HG03095 (cell line): ENCODE data around the gene CYP46A1.
A peak's percentile ranks its signal among the peaks of the same experiment; 100 is the strongest.

Experiments used
- ATAC-seq: cut with Tn5 transposase; IDR thresholded peaks from one replicate; pipeline ENCODE4 v1.9.1; 2021; ENCODE audit warnings: moderate library complexity; ENCODE audit not compliant: unreplicated experiment

The CYP46A1 gene

DNA sequence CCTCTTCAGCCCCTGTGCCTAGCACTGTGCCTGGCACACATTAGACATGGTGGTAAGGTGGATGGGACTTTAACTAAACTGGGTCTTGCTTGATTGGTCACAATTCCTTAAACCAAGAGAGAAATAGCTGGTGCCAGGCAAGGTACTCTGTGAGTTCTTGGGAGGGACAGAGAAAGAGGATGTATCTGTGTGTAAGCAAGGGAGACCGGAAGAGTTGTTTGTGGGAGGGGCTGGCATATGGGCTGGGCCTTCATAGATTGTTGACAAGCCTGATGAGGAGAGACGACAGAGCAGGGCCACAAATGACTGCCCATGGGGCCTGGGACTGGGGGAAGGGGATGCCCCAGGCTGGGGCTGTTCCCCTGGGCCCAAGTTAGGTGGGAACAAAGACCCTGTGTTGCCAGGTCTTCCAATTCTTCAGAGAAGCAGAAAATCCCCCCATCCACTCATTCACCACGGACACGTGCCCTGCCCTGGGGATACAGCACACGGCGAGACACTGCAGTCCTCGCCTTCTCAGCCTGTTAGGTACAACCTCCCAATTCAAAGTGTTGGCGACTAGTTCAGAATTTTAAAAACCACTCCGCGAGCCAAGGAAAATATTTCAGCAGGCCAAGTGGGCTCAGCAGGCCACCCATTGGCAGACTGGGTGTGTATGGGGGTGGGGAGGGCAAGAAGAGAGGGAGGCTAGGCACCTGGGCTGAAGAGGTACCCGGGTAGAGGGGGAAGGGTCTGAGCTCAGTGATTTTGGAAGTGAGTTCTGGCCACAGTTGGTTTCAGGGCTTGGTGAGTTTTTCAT lies 11.4 kb upstream of the CYP46A1 start:
- ATAC-seq, result no peak

DNA sequence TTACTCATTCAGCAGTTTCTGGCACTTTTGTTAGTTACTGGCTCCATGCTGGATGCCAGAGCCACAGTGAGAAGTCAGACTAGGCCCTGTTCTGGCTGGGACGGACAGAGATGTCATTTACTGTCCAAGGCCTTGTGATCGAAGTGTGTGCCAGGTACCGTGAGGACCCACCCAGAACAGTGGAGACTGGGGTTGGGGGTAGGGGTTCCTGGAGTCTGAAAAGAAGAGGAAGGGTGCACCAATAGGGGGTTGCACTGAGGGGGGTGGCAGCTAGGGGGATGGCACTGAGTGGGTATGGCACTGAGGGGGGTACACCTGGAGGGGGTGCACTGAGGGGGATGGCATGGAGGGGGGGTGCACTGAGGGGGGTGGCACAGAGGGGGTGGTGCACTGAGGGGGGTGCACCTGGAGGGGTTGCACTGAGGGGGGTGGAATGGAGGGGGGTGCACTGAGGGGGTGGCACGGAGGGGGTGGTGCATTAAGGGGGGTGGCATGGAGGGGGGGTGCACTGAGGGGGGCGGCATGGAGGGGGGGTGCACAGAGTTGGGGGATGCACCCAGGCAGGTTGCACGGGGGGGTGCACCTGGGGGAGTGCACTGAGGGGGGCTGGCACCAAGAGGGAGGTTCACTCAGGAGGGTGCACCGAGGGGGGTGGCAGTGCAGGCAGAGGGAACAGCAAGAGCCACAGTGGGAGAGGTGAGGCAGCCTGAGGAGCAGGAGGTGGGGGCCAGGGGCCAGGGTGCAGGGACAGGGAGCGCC lies 10.6 kb upstream of the CYP46A1 start:
- no peak for ATAC-seq

GRCh38 chr14:99674064-99674650 lies 9.9 kb upstream of the CYP46A1 start:
- no peak for ATAC-seq

DNA sequence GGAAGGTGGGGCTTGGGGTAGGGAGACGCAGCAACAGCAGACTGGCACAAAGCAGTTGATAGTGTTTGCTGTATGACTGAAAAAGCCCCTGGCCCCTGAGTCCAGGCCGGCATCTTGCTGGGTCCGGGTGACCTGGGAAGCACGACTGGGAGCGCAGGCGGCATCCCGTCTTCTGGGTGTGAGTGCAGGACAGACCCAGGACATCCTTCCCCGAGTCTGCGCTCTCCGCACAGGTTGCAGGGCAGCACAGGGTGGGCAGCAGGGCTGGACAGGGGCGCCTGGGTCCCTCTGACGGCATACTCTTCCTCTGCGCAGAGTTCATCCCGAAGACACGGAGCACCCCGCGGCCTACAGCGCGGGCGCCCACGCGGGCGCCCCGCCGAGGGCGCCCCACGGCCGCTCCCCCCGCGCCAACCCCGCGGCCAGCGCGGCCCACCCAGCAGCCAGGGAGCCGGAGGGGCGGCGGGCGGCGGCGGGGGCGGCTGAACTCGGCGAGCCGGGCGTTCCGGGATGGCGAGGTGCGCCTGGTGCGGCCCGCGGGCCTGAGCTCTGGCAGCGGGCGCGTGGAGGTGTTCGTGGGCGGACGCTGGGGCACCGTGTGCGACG lies 9.2 kb upstream of the CYP46A1 start:
- ATAC-seq, result no peak

GRCh38 chr14:99675382-99675835 lies 8.7 kb upstream of the CYP46A1 start:
- ATAC-seq, result no peak

DNA sequence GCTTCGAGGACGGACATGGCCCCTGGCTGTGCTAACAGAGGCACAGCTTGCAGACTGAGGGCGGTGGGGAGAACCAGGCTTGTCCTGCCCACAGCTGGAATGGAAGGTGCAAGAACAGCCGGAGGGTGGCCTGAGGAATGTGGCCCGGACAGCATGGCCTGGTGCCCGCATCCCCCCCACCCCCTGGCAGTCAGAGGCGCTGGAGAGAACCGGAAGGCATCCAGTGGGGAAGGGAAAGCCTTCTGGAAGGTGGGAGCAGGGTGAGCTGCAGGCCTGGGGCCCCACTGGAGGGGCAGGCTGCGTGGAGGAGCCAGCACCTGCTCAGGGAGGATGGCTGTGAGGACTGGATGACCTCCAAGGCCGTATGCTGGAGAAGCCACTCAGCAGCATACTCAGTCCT lies 8.1 kb upstream of the CYP46A1 start:
- no peak for ATAC-seq

DNA sequence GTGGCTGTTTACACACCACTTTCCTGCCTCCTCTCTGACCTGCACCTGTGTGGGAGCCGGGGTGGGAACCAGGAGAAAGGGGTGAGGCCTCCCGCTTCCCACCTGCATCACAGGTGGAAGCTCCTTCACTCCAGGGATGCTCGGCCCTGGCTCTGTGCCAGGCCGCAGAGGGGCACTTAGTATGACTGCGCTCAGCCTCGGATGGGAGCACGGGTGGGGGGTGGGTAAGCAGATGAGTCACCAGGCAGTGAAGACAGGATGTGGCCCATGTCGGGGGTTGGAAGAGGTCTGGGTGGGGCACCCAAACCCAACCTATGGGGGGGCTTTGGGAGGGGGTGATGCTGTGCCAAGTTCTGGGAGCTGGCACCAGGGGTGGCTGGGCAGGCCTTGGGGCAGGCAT lies 7.4 kb upstream of the CYP46A1 start:
- no peak for ATAC-seq

DNA sequence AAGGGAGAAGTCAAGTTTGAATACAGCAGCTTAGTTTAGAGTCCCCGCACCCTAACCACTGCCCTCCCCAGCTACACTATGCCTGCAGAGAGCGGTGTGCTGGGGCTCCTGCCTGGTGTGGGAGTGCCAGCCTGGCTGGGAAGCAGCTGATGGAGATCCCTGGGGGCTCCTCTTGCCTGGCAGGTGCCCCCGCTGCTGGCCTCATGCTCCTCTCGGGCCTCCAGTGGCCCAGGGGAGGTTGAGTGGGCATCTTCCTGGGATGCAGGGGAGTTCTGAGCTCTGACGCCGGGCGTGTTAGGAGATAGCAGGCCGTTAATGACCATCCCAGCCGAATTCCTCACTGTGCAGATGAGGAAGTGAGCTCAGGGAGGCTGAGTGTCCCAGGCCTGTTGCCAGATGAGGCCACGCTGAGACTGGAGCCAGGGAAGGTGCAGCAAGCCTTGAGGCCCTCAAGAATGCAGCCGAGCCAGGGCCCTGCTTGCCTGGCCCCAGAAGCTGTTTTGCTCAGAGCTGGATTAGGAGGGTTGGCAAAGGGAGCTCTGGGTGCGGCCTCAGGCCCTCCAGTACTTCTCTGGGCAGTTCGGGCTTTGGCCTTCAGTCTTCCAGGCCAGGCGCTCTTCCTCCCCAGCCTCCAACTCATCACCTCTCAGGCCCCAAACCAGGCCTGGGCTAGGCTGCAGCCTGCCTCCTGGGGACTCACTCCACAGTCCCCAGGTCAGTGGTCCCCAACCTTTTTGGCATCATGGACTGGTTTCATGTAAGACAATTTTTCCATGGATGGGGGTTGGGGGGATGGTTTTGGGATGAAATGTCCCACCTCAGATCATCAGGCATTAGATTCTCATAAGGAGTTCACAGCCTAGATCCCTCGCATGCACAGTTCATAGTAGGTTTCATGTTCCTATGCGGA lies 6.6 kb upstream of the CYP46A1 start:
- ATAC-seq, result no peak

- no peak for ATAC-seq
These were observed 5.9 kb upstream of the CYP46A1 start for GRCh38 chr14:99678198-99678597.

GRCh38 chr14:99679111-99679510 lies 5.0 kb upstream of the CYP46A1 start:
- no peak for ATAC-seq

GRCh38 chr14:99679543-99679942 lies 4.6 kb upstream of the CYP46A1 start:
- ATAC-seq, result no peak

DNA sequence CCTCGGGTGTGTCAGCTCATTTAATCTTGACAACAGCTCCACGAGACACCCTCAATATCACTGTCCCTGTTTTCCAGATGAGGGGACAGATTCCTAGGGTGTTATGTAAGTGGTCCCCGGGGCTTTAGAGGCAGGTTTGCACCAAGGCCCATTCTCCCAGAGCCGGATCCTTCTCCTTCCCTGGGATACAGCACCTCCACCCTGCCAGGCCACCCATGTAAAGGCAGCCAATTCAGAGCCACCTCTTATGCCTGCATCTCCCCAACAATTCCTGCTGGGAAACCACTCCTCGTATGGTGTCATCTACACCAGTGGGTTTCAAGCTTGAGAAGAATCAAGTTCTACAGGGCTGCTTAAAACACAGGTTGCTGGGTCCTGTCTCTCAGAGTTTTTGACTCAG lies 4.1 kb upstream of the CYP46A1 start:
- ATAC-seq, result no peak

DNA sequence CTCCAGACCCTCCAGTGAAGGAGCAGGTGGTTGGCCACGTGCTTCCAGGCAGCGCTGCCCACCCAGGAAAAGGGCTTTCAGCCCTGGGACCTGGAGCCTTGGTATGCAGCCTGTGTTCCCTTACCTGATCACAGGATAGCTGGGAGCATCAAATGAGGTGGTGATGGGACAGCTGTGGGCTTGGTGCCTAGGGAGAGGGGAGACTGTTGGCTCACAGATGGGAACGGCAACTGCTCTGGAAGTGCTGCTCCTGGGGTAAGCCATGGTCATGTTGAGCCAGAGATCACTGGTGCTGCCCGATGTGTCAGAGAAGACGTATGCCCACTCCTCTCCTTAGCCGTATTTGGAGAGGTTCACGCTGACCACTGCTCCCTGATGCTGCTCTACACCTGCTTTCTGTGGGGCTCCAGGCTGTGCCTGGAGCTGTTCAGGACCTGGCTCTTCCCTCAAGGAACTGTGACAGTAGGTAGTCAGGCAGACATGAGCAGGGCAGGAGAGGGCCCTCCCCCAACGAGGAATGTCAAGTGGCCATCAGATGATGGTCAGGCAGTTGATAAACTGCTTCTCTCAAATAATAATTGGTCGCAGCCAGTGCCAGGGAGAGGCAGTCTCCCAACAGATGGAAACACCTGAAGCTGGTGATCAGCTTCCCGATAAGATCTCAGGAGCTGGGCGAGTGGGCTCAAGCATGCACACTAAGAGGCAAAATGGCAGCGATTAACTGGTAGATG lies 2.8 kb upstream of the CYP46A1 start:
- no peak for ATAC-seq

DNA sequence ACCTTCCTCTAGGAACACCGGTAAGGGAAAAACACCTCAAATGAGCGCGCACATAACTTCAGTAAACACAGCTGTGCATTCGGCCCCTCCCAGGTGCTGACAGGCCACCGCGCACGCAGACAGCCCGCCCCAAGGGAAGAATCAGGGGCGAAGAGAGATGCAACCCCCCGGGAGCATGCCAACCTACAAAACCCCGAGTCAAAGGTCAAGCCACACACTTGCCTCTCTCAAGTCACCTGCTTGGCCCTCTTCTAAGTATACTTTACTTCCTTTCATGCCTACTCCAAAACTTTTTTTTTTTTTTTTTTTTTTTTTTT lies 2.3 kb upstream of the CYP46A1 start:
- no peak for ATAC-seq

- ATAC-seq, result peak; percentile 33
These were observed 1.1 kb upstream of the CYP46A1 start for GRCh38 chr14:99682809-99683618.

DNA sequence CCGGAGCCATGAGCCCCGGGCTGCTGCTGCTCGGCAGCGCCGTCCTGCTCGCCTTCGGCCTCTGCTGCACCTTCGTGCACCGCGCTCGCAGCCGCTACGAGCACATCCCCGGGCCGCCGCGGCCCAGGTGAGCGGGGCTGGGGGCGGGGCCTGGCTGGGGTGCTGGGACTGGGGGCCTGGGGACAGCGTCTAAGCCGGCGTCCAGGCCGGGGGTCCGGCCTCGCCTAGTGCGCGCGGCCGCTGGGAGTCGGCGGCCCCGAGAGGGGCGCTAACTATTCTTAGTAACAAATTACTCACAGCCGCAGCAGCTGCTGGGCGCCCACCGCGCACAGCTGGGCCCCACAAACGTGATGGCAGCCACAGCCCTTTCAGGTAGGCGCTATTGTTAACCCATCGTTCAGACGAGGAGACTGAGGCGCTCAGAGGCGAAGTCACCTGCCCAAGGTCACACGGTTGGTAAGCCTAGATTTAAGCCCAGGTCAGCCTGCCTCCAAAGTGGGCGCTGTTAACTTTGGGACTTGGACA lies 374 bp downstream of the CYP46A1 start:
- ATAC-seq, result peak; percentile 24

DNA sequence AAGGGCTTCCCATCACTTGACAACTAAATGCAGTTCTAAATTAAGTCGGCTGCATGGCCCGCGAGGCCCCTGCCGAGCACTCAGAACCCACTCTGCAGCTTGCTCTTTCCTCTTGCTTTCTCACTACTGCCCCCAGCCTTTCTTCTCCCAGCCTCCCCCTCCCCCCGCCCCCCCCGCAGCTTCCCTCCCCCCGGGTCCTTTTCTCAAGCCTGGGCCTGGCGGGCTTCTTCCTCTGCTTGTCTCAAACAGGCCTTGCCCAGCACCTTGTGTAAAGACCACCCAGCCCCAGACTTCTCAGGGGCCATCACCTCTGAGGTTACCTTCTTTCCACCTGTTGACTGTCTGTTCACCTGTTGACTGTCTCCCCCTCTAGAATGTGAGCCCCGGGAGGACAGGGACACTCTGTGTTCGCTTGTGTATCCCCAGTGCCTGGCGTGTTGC lies 1.1 kb downstream of the CYP46A1 start:
- no peak for ATAC-seq

- no peak for ATAC-seq
These were observed 1.5 kb downstream of the CYP46A1 start for GRCh38 chr14:99685596-99685995.
